Keratinocyte (primary cell): Measurements from ENCODE around the gene SS18L1. TPM values are rescaled to one million over a fixed set of nuclear protein-coding genes. Genes with fewer than 3 reads are reported as not detected.

ENCODE experiments used
- DNase-seq: peaks from one replicate; pipeline ENCODE4 v3.0.0-alpha.2; 2011; ENCODE audit warnings: low read depth, missing footprints, low spot score
- FAIRE-seq: peaks from 2 replicates; lab custom pipeline; 2011; peaks lifted over from hg19 to GRCh38; lab: Jason Lieb, UNC
- H2AFZ ChIP-seq: 2 replicates; pipeline ENCODE4 v1.6.0; 2012; ENCODE audit warnings: low read length, control low read depth, inconsistent platforms; ENCODE audit not compliant: control insufficient read depth
- H3K27ac ChIP-seq: 2 replicates; pipeline ENCODE4 v1.5.1; 2011; ENCODE audit warnings: low read length; ENCODE audit not compliant: control insufficient read depth, insufficient read depth
- H3K27me3 ChIP-seq: 3 replicates; pipeline ENCODE4 v1.6.0; 2011; ENCODE audit warnings: low read length; ENCODE audit not compliant: control insufficient read depth, insufficient read depth; ENCODE audit errors: extremely low read depth
- H3K36me3 ChIP-seq, 2 experiments: 2 replicates in 1 of 2; 3 replicates in 1 of 2; pipeline ENCODE4 v1.5.1; 2011; ENCODE audit warnings: low read length in 2 of 2, mild to moderate bottlenecking in 1 of 2; ENCODE audit not compliant: control insufficient read depth in 2 of 2, insufficient read depth in 2 of 2; ENCODE audit errors: extremely low read depth in 1 of 2
- H3K4me1 ChIP-seq: 3 replicates; pipeline ENCODE4 v1.5.1; 2011; ENCODE audit warnings: low read length; ENCODE audit not compliant: control insufficient read depth, insufficient read depth; ENCODE audit errors: extremely low read depth
- H3K4me2 ChIP-seq: 3 replicates; pipeline ENCODE4 v1.6.0; 2011; ENCODE audit warnings: low read depth, low read length; ENCODE audit not compliant: control insufficient read depth, insufficient read depth; ENCODE audit errors: extremely low read depth
- H3K4me3 ChIP-seq, 3 experiments: fragments of 200-600 bp in 1 of 3; sonication (generic) in 1 of 3; 2 replicates in 2 of 3; 3 replicates in 1 of 3; pipeline ENCODE4 v1.5.1; 2011 to 2016; ENCODE audit warnings: low read length in 3 of 3, mild to moderate bottlenecking in 3 of 3, control low read depth in 2 of 3, inconsistent platforms in 1 of 3, low read depth in 1 of 3, mixed read lengths in 1 of 3, mixed run types in 1 of 3, moderate library complexity in 1 of 3; ENCODE audit not compliant: control insufficient read depth in 2 of 3, insufficient read depth in 2 of 3; ENCODE audit errors: extremely low read depth in 1 of 3
- H3K79me2 ChIP-seq: 2 replicates; pipeline ENCODE4 v1.6.0; 2012; ENCODE audit warnings: low read length; ENCODE audit not compliant: control insufficient read depth, insufficient read depth
- H3K9ac ChIP-seq: 3 replicates; pipeline ENCODE4 v1.6.0; 2011; ENCODE audit warnings: low read length; ENCODE audit not compliant: control insufficient read depth, insufficient read depth; ENCODE audit errors: extremely low read depth
- H3K9me1 ChIP-seq: 3 replicates; pipeline ENCODE4 v1.6.0; 2011; ENCODE audit warnings: low read length; ENCODE audit not compliant: control insufficient read depth, insufficient read depth; ENCODE audit errors: extremely low read depth
- H3K9me3 ChIP-seq: 2 replicates; pipeline ENCODE4 v1.5.1; 2012; ENCODE audit warnings: low read depth, low read length; ENCODE audit not compliant: control insufficient read depth
- H4K20me1 ChIP-seq: 3 replicates; pipeline ENCODE4 v1.6.0; 2011; ENCODE audit warnings: low read length; ENCODE audit not compliant: control insufficient read depth, insufficient read depth; ENCODE audit errors: extremely low read depth
- CTCF ChIP-seq, 3 experiments: IDR thresholded peaks in 1 of 3; conservative IDR thresholded peaks in 1 of 3; optimal IDR thresholded peaks in 1 of 3; 2 replicates in 2 of 3; 3 replicates in 1 of 3; pipeline versions ENCODE3 to v1.5.1; 2011; ENCODE audit warnings: low read length in 3 of 3, mild to moderate bottlenecking in 3 of 3, moderate library complexity in 2 of 3, control low read depth in 1 of 3, inconsistent platforms in 1 of 3; ENCODE audit not compliant: insufficient read depth in 2 of 3; ENCODE audit errors: extremely low read depth in 1 of 3
- EZH2 ChIP-seq: IDR thresholded peaks from one replicate; pipeline ENCODE4 v1.6.1; 2012; ENCODE audit warnings: inconsistent platforms, mild to moderate bottlenecking, low read length, moderate library complexity
- dilution Hi-C: fragments of 300-500 bp; cut with MboI; formaldehyde crosslinking; loops from one replicate; pipeline ENCODE4 v1.7.0; 2020; ENCODE audit warnings: low sequenced_read_pairs; ENCODE audit not compliant: extremely low pct_ligation_motif_present
- polyA plus RNA-seq, 5 experiments: library from polyadenylated mRNA; depleted of rRNA in 3 of 5; stranded (reverse) in 3 of 5; stranded (forward) in 1 of 5; unstranded in 1 of 5; fragments of >200 nt; gene quantifications; 1 replicate in 1 of 5; 2 replicates in 3 of 5; 3 replicates in 1 of 5; pipeline versions ENCODE4 v1.2.1 to v1.2.3, GENCODE V29; 2011 to 2012; ENCODE audit warnings: missing spikeins in 2 of 5, low read depth in 1 of 5, low replicate concordance in 1 of 5

SS18L1 gene
- polyA plus RNA-seq, 1 donor (not counting 4 experiments of a cell fraction or from before 2014, with no cell fraction given): 9.4 TPM

- Histone ChIP-seq H4K20me1 (no peaks in the 10 kb centered on the region), H3K36me3 (peaks cover 18 to 20% of the 10 kb centered on the region in 2 experiments), H3K9me3 (no peaks in the 10 kb centered on the region), H3K79me2 (no peaks in the 10 kb centered on the region), H2AFZ (no peak overlapping the region), H3K27ac (no peak overlapping the region), H3K9ac (no peak overlapping the region), H3K9me1 (no peaks in the 10 kb centered on the region), H3K4me1 (no peaks in the 10 kb centered on the region), H3K27me3 (no peaks in the 10 kb centered on the region), H3K4me3 (no peak overlapping the region), H3K4me2 (no peak overlapping the region)
- TF ChIP-seq EZH2: no peak
- no peak for TF ChIP-seq CTCF (optimal IDR thresholded peaks at IDR 0.05 in 1 of 3, IDR thresholded peaks at IDR 0.05 in 1 of 3, conservative IDR thresholded peaks at IDR 0.05 in 1 of 3; ENCODE audit: extremely low read depth in 1 of 3, insufficient read depth in 2 of 3, low read length in 3 of 3)
- no peak for FAIRE-seq
- DNase-seq: no peak
- dilution Hi-C loops: no loop called here
Measured at GRCh38 chr20:62167474-62167873, 23.9 kb downstream of the SS18L1 start.

GRCh38 chr20:62168061-62168460 is 24.5 kb downstream of the SS18L1 start:
- Histone ChIP-seq H3K9me3 (no peaks in the 10 kb centered on the region), H3K4me1 (no peaks in the 10 kb centered on the region), H2AFZ (no peak overlapping the region), H3K4me3 (no peak overlapping the region), H3K79me2 (no peaks in the 10 kb centered on the region), H3K9ac (no peak overlapping the region), H3K9me1 (no peaks in the 10 kb centered on the region), H3K36me3 (peaks cover 18 to 19% of the 10 kb centered on the region in 2 experiments), H3K27ac (no peak overlapping the region), H3K4me2 (no peak overlapping the region), H4K20me1 (no peaks in the 10 kb centered on the region), H3K27me3 (no peaks in the 10 kb centered on the region)
- no peak for FAIRE-seq
- DNase-seq: no peak
- dilution Hi-C loops: no loop called here
- TF ChIP-seq EZH2 (no peak), CTCF (optimal IDR thresholded peaks at IDR 0.05 in 1 of 3, IDR thresholded peaks at IDR 0.05 in 1 of 3, conservative IDR thresholded peaks at IDR 0.05 in 1 of 3; ENCODE audit: extremely low read depth in 1 of 3, insufficient read depth in 2 of 3, low read length in 3 of 3) (no peak)
